Stimulated activated CD8-positive, alpha-beta memory T cell treated with anti-CD3 and anti-CD28 coated beads, Interleukin-12 subunit alpha, Interleukin-12 subunit beta, amount 100 ng/mL, for 1 hour (primary cell): ENCODE measurements around the gene SYNC.
"Not testable (repeated sequence)": the region's sequence is repeated elsewhere in the genome, so short reads cannot be mapped to it uniquely, and the experiment has no call there.

Source experiments
- DNase-seq: peaks from one replicate; pipeline ENCODE4 v3.0.0-alpha.2; 2020; ENCODE audit warnings: low read depth

The SYNC gene

GRCh38 chr1:32642292-32642827 is 60.2 kb downstream of the SYNC start:
- DNase-seq = not testable (repeated sequence)

GRCh38 chr1:32639489-32640075 is 63.0 kb downstream of the SYNC start:
- DNase-seq = no peak

GRCh38 chr1:32636914-32637645 is 65.5 kb downstream of the SYNC start:
- DNase-seq = no peak

- DNase-seq = no peak
Measured at GRCh38 chr1:32635508-32636277, 66.9 kb downstream of the SYNC start.

- no peak for DNase-seq
Measured at GRCh38 chr1:32632829-32633228, 69.7 kb downstream of the SYNC start.

GRCh38 chr1:32630173-32630572 is 72.4 kb downstream of the SYNC start:
- not testable (repeated sequence) for DNase-seq
